Liver (tissue), 9 donors: ENCODE data around the gene MT1F. TPM values are rescaled to one million over a fixed set of nuclear protein-coding genes. Genes with fewer than 3 reads are reported as not detected.

Experiments used
- DNase-seq: peaks from one replicate; pipeline ENCODE4 v3.0.0-alpha.2; 2017; ENCODE audit warnings: low spot score
- H3K27ac ChIP-seq, 2 donors: one replicate each; pipeline ENCODE4 v1.7.0; 2013; ENCODE audit warnings: inconsistent platforms in 2 of 2, low read length in 2 of 2, control low read depth in 1 of 2, low read depth in 1 of 2, mild to moderate bottlenecking in 1 of 2
- H3K27me3 ChIP-seq, 4 donors: one replicate each; pipeline versions ENCODE4 v1.6.1 to v1.7.0; 2013; ENCODE audit warnings: low read length in 3 of 4, inconsistent platforms in 1 of 4, mild to moderate bottlenecking in 1 of 4, moderate library complexity in 1 of 4; ENCODE audit not compliant: control insufficient read depth in 4 of 4, insufficient read depth in 4 of 4
- H3K36me3 ChIP-seq, 4 donors: one replicate each; pipeline versions ENCODE4 v1.6.1 to v1.7.0; 2013; ENCODE audit warnings: low read length in 3 of 4, mild to moderate bottlenecking in 3 of 4, low read depth in 1 of 4, moderate library complexity in 1 of 4; ENCODE audit not compliant: control insufficient read depth in 4 of 4, insufficient read depth in 3 of 4
- H3K4me1 ChIP-seq, 4 donors: one replicate each; pipeline versions ENCODE4 v1.6.1 to v1.7.0; 2013; ENCODE audit warnings: low read length in 3 of 4, mild to moderate bottlenecking in 3 of 4, moderate library complexity in 1 of 4; ENCODE audit not compliant: control insufficient read depth in 4 of 4, insufficient read depth in 4 of 4
- H3K4me3 ChIP-seq, 3 donors: one replicate each; pipeline versions ENCODE4 v1.6.1 to v1.7.0; 2013; ENCODE audit warnings: low read length in 3 of 3, control low read depth in 1 of 3, low read depth in 1 of 3, mild to moderate bottlenecking in 1 of 3
- H3K9ac ChIP-seq, 2 donors: one replicate each; pipeline ENCODE4 v1.7.0; 2013; ENCODE audit warnings: low read length in 2 of 2, mild to moderate bottlenecking in 2 of 2, moderate library complexity in 2 of 2, control low read depth in 1 of 2, low read depth in 1 of 2
- H3K9me3 ChIP-seq, 4 donors: one replicate each; pipeline versions ENCODE4 v1.6.1 to v1.7.0; 2013; ENCODE audit warnings: low read length in 3 of 4; ENCODE audit not compliant: control insufficient read depth in 4 of 4
- ATF3 ChIP-seq: IDR thresholded peaks from 2 replicates; pipeline ENCODE4 v1.6.1; 2016; ENCODE audit warnings: antibody characterized with exemption
- CTCF ChIP-seq: fragments of 150-350 bp; IDR thresholded peaks from 2 replicates; pipeline ENCODE4 v1.5.1; 2017; ENCODE audit warnings: improper control_type of control experiment, low read depth, low read length; ENCODE audit not compliant: missing input control
- EGR1 ChIP-seq, 2 donors: IDR thresholded peaks; 2 replicates each; pipeline ENCODE4 v1.6.1; 2016 to 2018; ENCODE audit warnings: antibody characterized with exemption in 2 of 2, low read depth in 2 of 2
- FOXA1 ChIP-seq: IDR thresholded peaks from 2 replicates; pipeline ENCODE4 v1.6.1; 2016; ENCODE audit warnings: antibody characterized with exemption
- FOXA2 ChIP-seq: IDR thresholded peaks from 2 replicates; pipeline ENCODE4 v1.6.1; 2016; ENCODE audit warnings: antibody characterized with exemption
- GABPA ChIP-seq, 2 donors: IDR thresholded peaks in 1 of 2; conservative IDR thresholded peaks in 1 of 2; 2 replicates each; pipeline ENCODE4 v1.6.1; 2016; ENCODE audit warnings: antibody characterized with exemption in 2 of 2, mild to moderate bottlenecking in 1 of 2, moderate library complexity in 1 of 2
- HNF4A ChIP-seq, 2 donors: conservative IDR thresholded peaks; 2 replicates each; pipeline ENCODE4 v1.6.1; 2016; ENCODE audit warnings: antibody characterized with exemption in 2 of 2, mild to moderate bottlenecking in 2 of 2
- HNF4G ChIP-seq: IDR thresholded peaks from 2 replicates; pipeline ENCODE4 v1.6.1; 2016; ENCODE audit warnings: antibody characterized with exemption
- JUND ChIP-seq, 2 donors: IDR thresholded peaks; 2 replicates each; pipeline ENCODE4 v1.6.1; 2016; ENCODE audit warnings: antibody characterized with exemption in 2 of 2
- MAX ChIP-seq: IDR thresholded peaks from 2 replicates; pipeline ENCODE4 v1.6.1; 2016; ENCODE audit warnings: antibody characterized with exemption
- NR2F2 ChIP-seq: IDR thresholded peaks from 2 replicates; pipeline ENCODE4 v1.6.1; 2016; ENCODE audit warnings: antibody characterized with exemption
- RAD21 ChIP-seq, 2 donors: IDR thresholded peaks; 2 replicates each; pipeline ENCODE4 v1.6.1; 2016; ENCODE audit warnings: antibody characterized with exemption in 2 of 2, mild to moderate bottlenecking in 2 of 2
- REST ChIP-seq: IDR thresholded peaks from 2 replicates; pipeline ENCODE4 v1.6.1; 2016; ENCODE audit warnings: antibody characterized with exemption, mild to moderate bottlenecking
- RXRA ChIP-seq, 2 donors: IDR thresholded peaks; 2 replicates each; pipeline ENCODE4 v1.6.1; 2017 to 2018; ENCODE audit warnings: antibody characterized with exemption in 2 of 2, mild to moderate bottlenecking in 1 of 2
- SP1 ChIP-seq: IDR thresholded peaks from 2 replicates; pipeline ENCODE4 v1.6.1; 2018; ENCODE audit warnings: antibody characterized with exemption, mild to moderate bottlenecking
- TAF1 ChIP-seq: conservative IDR thresholded peaks from 2 replicates; pipeline ENCODE4 v1.6.1; 2016; ENCODE audit warnings: antibody characterized with exemption, mild to moderate bottlenecking
- YY1 ChIP-seq: IDR thresholded peaks from 2 replicates; pipeline ENCODE4 v1.6.1; 2016; ENCODE audit warnings: antibody characterized with exemption, mild to moderate bottlenecking
- ZBTB33 ChIP-seq: IDR thresholded peaks from 2 replicates; pipeline ENCODE4 v1.6.1; 2016; ENCODE audit warnings: antibody characterized with exemption
- WGBS: extraction: QIAGEN DNeasy Blood & Tissue Kit; methylation state at CpG from one replicate; pipeline ENCODE4 v1.1.7; 2013; 5-methylcytosine and 5-hydroxymethylcytosine counted together
- polyA plus RNA-seq, 2 donors: library from polyadenylated mRNA; stranded (reverse) in 1 of 2; unstranded in 1 of 2; fragments of 200-250 nt in 1 of 2; fragments of >200 nt in 1 of 2; fragmentation: Nextera tagmentation in 1 of 2; extraction: Ambion mirVana in 1 of 2; gene quantifications; one replicate each; pipeline versions ENCODE4 v1.2.1 to v1.2.3, GENCODE V29; 2013 to 2015
- total RNA-seq, 2 donors: library from RNA; depleted of rRNA; stranded (reverse); fragments of >200 nt; gene quantifications; one replicate each; pipeline ENCODE4 v1.2.3, GENCODE V29; 2014
- donor health status: healthy.
- donor health status: healthy.
- donor health status: healthy.
- donor health status: healthy.
- donor health status: healthy.

The MT1F gene
- total and polyA plus RNA-seq, 4 donors = 14.2 to 895 (median 134) TPM

GRCh38 chr16:56611281-56611833 lies 46.4 kb upstream of the MT1F start:
- no peaks in the 10 kb centered on the region for H3K9me3 ChIP-seq
- 27% methylated on average over 2 of the region's 2 CpGs for WGBS
- peak overlapping the region; percentile 84 to 98 for H3K9ac ChIP-seq
- TF ChIP-seq FOXA1 = peak; percentile 94
- peak; percentile 44 for TF ChIP-seq TAF1
- peak; percentile 84 to 91 for TF ChIP-seq HNF4A (conservative IDR thresholded peaks at IDR 0.05)
- peak; percentile 48 to 77 for TF ChIP-seq EGR1 (IDR thresholded peaks at IDR 0.05; ENCODE audit: low read depth in 2 of 2)
- TF ChIP-seq SP1 = peak; percentile 100
- TF ChIP-seq HNF4G = peak; percentile 46
- TF ChIP-seq REST = peak; percentile 90
- TF ChIP-seq GABPA (IDR thresholded peaks at IDR 0.05 in 1 of 2, conservative IDR thresholded peaks at IDR 0.05 in 1 of 2) = peak in 1 of 2 donors; percentile 58
- TF ChIP-seq CTCF = no peak
- TF ChIP-seq RXRA (IDR thresholded peaks at IDR 0.05) = peak; percentile 100
- TF ChIP-seq MAX = peak; percentile 93
- peak; percentile 86 for TF ChIP-seq NR2F2
- TF ChIP-seq YY1 = peak; percentile 89
- peak; percentile 77 for TF ChIP-seq FOXA2
- TF ChIP-seq JUND (IDR thresholded peaks at IDR 0.05) = peak; percentile 94 to 95
- peak; percentile 59 to 68 for TF ChIP-seq RAD21 (IDR thresholded peaks at IDR 0.05)
- TF ChIP-seq ATF3 = peak; percentile 83
- TF ChIP-seq ZBTB33 = peak; percentile 88
- DNase-seq = no peak
- peaks cover 0 to 27% (median 7%) of the 10 kb centered on the region in 4 donors for H3K4me1 ChIP-seq
- H3K4me3 ChIP-seq = peak overlapping the region in 2 of 3 donors; percentile 88 to 90
- H3K36me3 ChIP-seq = no peaks in the 10 kb centered on the region
- peak overlapping the region; percentile 98 to 99 for H3K27ac ChIP-seq
- no peaks in the 10 kb centered on the region for H3K27me3 ChIP-seq
